ENCODE measurements around the gene TTC21B.

The TTC21B gene

GRCh38 chr2:165840333-165840958 is 113.1 kb downstream of the TTC21B start:
- no peak for DNase-seq (ENCODE audit: low spot score)
- in situ Hi-C loops (cut with MboI; ENCODE audit: low pct_unique_long_range_greater_than_20kb, low sequenced_read_pairs, unreplicated experiment), result no loop called here
- TF ChIP-seq CTCF (IDR thresholded peaks at IDR 0.05; ENCODE audit: extremely low read depth, insufficient read depth, missing control alignments), result no peak

GRCh38 chr2:165839610-165840009 is 114.0 kb downstream of the TTC21B start:
- in situ Hi-C loops (cut with MboI; ENCODE audit: low pct_unique_long_range_greater_than_20kb, low sequenced_read_pairs, unreplicated experiment), result no loop called here
- no peak for TF ChIP-seq CTCF (IDR thresholded peaks at IDR 0.05; ENCODE audit: extremely low read depth, insufficient read depth, missing control alignments)
- DNase-seq (ENCODE audit: low spot score), result no peak

- DNase-seq (ENCODE audit: low spot score), result no peak
- no peak for TF ChIP-seq CTCF (IDR thresholded peaks at IDR 0.05; ENCODE audit: extremely low read depth, insufficient read depth, missing control alignments)
- in situ Hi-C loops (cut with MboI; ENCODE audit: low pct_unique_long_range_greater_than_20kb, low sequenced_read_pairs, unreplicated experiment), result no loop called here
Measured at GRCh38 chr2:165837122-165837521, 116.5 kb downstream of the TTC21B start.

GRCh38 chr2:165835363-165835762 is 118.2 kb downstream of the TTC21B start:
- no peak for DNase-seq (ENCODE audit: low spot score)
- no peak for TF ChIP-seq CTCF (IDR thresholded peaks at IDR 0.05; ENCODE audit: extremely low read depth, insufficient read depth, missing control alignments)
- in situ Hi-C loops (cut with MboI; ENCODE audit: low pct_unique_long_range_greater_than_20kb, low sequenced_read_pairs, unreplicated experiment), result no loop called here

GRCh38 chr2:165833156-165833555 is 120.4 kb downstream of the TTC21B start:
- in situ Hi-C loops (cut with MboI; ENCODE audit: low pct_unique_long_range_greater_than_20kb, low sequenced_read_pairs, unreplicated experiment), result no loop called here
- no peak for DNase-seq (ENCODE audit: low spot score)
- TF ChIP-seq CTCF (IDR thresholded peaks at IDR 0.05; ENCODE audit: extremely low read depth, insufficient read depth, missing control alignments), result no peak

GRCh38 chr2:165827921-165828276 is 125.7 kb downstream of the TTC21B start:
- no peak for TF ChIP-seq CTCF (IDR thresholded peaks at IDR 0.05; ENCODE audit: extremely low read depth, insufficient read depth, missing control alignments)
- DNase-seq (ENCODE audit: low spot score), result no peak
- in situ Hi-C loops (cut with MboI; ENCODE audit: low pct_unique_long_range_greater_than_20kb, low sequenced_read_pairs, unreplicated experiment), result no loop called here
